Heart left ventricle (tissue), 13 donors: ENCODE data around the gene KCNH5.

ENCODE experiments used
- POLR2A ChIP-seq, 2 donors: fragments of 450-650 bp; IDR thresholded peaks; one replicate each; pipeline ENCODE4 v1.6.1; 2017; ENCODE audit warnings: antibody characterized with exemption in 2 of 2, mild to moderate bottlenecking in 2 of 2, moderate library complexity in 2 of 2
- TF ChIP-seq, protein P1 (sequence below), 12 donors: fragments of 200-600 bp; sonication (generic) in 4 of 12; IDR thresholded peaks; one replicate each; pipeline versions ENCODE4 v1.5.0 to v1.8.0; 2018 to 2022; ENCODE audit warnings: antibody characterized with exemption in 12 of 12, mild to moderate bottlenecking in 5 of 12
- donor health status: ischemic (EF 13 %, LVEDD 7.1; RV severe dilation, severe dysfunction).
- donor health status: DM: no; HTN: yes; CAD: no.
- donor health status: DM: no; HTN: no; CAD: no.
- donor health status: ischemic (EF 25% LVEDD 6.9; RV normal size, moderate dysfunction).
- donor health status: ischemic (EF 25% LVEDD 5.7; RV mildly dilated, moderate dysfunction).
- donor health status: ischemic (EF 35%, LVEDD 5.7; RV mildly dilated, moderate dysfunction).
- donor health status: nonischemic (EF 11% LVEDD 7.7; RV severe dilation, severe dysfunction).
- donor health status: DM: yes; HTN: yes; CAD: no.
- donor health status: PGD.
- donor health status: ischemic (EF 29% LVEDD 5.4; RV normal size, mild dysfunction).
- donor health status: nonischemic (EF 23%, LVEDD 6.1; RV moderate dilation, normal function).

DNA sequence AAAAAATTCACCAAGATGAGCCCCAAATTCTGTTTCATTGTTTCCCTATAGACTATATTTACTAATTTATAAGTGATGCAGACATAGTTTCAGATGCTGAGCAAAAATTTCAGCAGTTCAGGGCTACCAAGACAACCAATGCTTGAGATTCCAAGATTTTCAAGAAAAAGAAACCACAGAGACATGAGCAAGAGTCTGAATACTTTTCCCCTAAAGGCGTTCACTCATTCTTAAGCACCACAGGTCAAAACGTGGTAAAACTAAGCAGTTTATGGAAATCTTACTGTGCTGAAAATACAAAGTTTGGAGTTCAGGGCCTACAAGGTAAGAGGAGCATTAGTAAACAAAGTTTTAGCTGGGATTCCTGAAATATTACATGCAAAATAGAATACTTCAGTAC, 221.2 kb downstream of the KCNH5 start:
- TF ChIP-seq, protein P1, sequence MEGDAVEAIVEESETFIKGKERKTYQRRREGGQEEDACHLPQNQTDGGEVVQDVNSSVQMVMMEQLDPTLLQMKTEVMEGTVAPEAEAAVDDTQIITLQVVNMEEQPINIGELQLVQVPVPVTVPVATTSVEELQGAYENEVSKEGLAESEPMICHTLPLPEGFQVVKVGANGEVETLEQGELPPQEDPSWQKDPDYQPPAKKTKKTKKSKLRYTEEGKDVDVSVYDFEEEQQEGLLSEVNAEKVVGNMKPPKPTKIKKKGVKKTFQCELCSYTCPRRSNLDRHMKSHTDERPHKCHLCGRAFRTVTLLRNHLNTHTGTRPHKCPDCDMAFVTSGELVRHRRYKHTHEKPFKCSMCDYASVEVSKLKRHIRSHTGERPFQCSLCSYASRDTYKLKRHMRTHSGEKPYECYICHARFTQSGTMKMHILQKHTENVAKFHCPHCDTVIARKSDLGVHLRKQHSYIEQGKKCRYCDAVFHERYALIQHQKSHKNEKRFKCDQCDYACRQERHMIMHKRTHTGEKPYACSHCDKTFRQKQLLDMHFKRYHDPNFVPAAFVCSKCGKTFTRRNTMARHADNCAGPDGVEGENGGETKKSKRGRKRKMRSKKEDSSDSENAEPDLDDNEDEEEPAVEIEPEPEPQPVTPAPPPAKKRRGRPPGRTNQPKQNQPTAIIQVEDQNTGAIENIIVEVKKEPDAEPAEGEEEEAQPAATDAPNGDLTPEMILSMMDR (IDR thresholded peaks at IDR 0.05): no peak
- TF ChIP-seq POLR2A (IDR thresholded peaks at IDR 0.05): no peak
